WTC11 (cell line): ENCODE results near the gene MVK. TPM values are rescaled to one million over a fixed set of nuclear protein-coding genes. Genes with fewer than 3 reads are reported as not detected.

ENCODE experiments used
- ATAC-seq: fragments of 200-7000 bp; cut with Tn5 transposase; 2 replicates; pipeline ENCODE4 v1.10.0; 2021; ENCODE audit warnings: mild to moderate bottlenecking, moderate library complexity
- CTCF ChIA-PET: fragments of 300-600 bp; sonication (Branson Sonifier 250); formaldehyde crosslinking; loops from one replicate; lab custom pipeline; 2021; ENCODE audit warnings: antibody characterized with exemption; lab: Charles Lee
- POLR2A ChIA-PET: fragments of 350-600 bp; sonication (Branson Sonifier 250); formaldehyde crosslinking; loops from one replicate; lab custom pipeline; 2021; ENCODE audit warnings: antibody characterized with exemption; lab: Charles Lee
- DNase-seq: peaks from one replicate; pipeline ENCODE4 v3.0.0; 2021; ENCODE audit warnings: low spot score
- H3K27ac Mint-ChIP-seq: 2 replicates; pipeline ENCODE4 v1.8.0; 2021; ENCODE audit warnings: mixed read lengths
- H3K27me3 Mint-ChIP-seq: 2 replicates; pipeline ENCODE4 v1.8.0; 2021; ENCODE audit warnings: low read depth, mild to moderate bottlenecking, moderate library complexity, mixed read lengths
- H3K36me3 Mint-ChIP-seq: 2 replicates; pipeline ENCODE4 v1.8.0; 2021; ENCODE audit warnings: mixed read lengths
- H3K4me1 Mint-ChIP-seq: 2 replicates; pipeline ENCODE4 v1.8.0; 2022; ENCODE audit warnings: mixed read lengths
- H3K4me3 Mint-ChIP-seq: 2 replicates; pipeline ENCODE4 v1.8.0; 2021; ENCODE audit warnings: mild to moderate bottlenecking, moderate library complexity, mixed read lengths
- H3K9me3 Mint-ChIP-seq: 2 replicates; pipeline ENCODE4 v1.8.0; 2021; ENCODE audit warnings: mixed read lengths
- CREB1 ChIP-seq: sonication (generic); formaldehyde crosslinking; IDR thresholded peaks from 2 replicates; pipeline ENCODE4 v1.8.0; 2023; ENCODE audit warnings: mild to moderate bottlenecking, missing genetic modification reagents
- ELF4 ChIP-seq: sonication (generic); formaldehyde crosslinking; IDR thresholded peaks from 2 replicates; pipeline ENCODE4 v1.8.1; 2022; ENCODE audit warnings: low read depth, mild to moderate bottlenecking, moderate library complexity, missing genetic modification reagents
- FOXP1 ChIP-seq: sonication (generic); formaldehyde crosslinking; IDR thresholded peaks from 2 replicates; pipeline ENCODE4 v1.8.0; 2022; ENCODE audit warnings: missing genetic modification reagents, mild to moderate bottlenecking, moderate library complexity, borderline replicate concordance
- JAZF1 ChIP-seq: fragments of 250-450 bp; sonication (Bioruptor Pico); IDR thresholded peaks from 2 replicates; pipeline ENCODE4 v1.9.0; 2021; ENCODE audit warnings: moderate library complexity, mild to moderate bottlenecking, inconsistent platforms
- JUN ChIP-seq: sonication (generic); formaldehyde crosslinking; IDR thresholded peaks from 2 replicates; pipeline ENCODE4 v1.8.0; 2023; ENCODE audit warnings: mild to moderate bottlenecking, missing genetic modification reagents
- KAT7 ChIP-seq: sonication (generic); formaldehyde crosslinking; IDR thresholded peaks from 2 replicates; pipeline ENCODE4 v1.8.1; 2023; ENCODE audit warnings: missing genetic modification reagents, mild to moderate bottlenecking, borderline replicate concordance
- PRRX2 ChIP-seq: fragments of 250-450 bp; sonication (Bioruptor Pico); IDR thresholded peaks from 2 replicates; pipeline ENCODE4 v1.8.0; 2021; ENCODE audit warnings: mild to moderate bottlenecking
- TEAD4 ChIP-seq: sonication (generic); formaldehyde crosslinking; IDR thresholded peaks from 2 replicates; pipeline ENCODE4 v1.8.0; 2022; ENCODE audit warnings: mild to moderate bottlenecking, missing genetic modification reagents
- ZBTB21 ChIP-seq: sonication (generic); formaldehyde crosslinking; IDR thresholded peaks from 2 replicates; pipeline ENCODE4 v1.8.1; 2023; ENCODE audit warnings: mild to moderate bottlenecking, missing genetic modification reagents, borderline replicate concordance
- ZNF317 ChIP-seq: sonication (generic); formaldehyde crosslinking; IDR thresholded peaks from 2 replicates; pipeline ENCODE4 v1.8.1; 2023; ENCODE audit warnings: low read depth, mild to moderate bottlenecking, moderate library complexity, missing genetic modification reagents, borderline replicate concordance
- ZNF423 ChIP-seq: fragments of 250-450 bp; sonication (Bioruptor Pico); IDR thresholded peaks from 2 replicates; pipeline ENCODE4 v2.1.2; 2022; ENCODE audit warnings: mild to moderate bottlenecking, moderate library complexity
- total RNA-seq: library from RNA; stranded (reverse); gene quantifications from 3 replicates; pipeline ENCODE4 v1.2.3, GENCODE V29; 2021
- TF ChIP-seq, protein P1 (sequence below): sonication (generic); formaldehyde crosslinking; IDR thresholded peaks from 2 replicates; pipeline ENCODE4 v1.8.0; 2023; ENCODE audit warnings: missing genetic modification reagents
- TF ChIP-seq, protein P2 (sequence below): sonication (generic); formaldehyde crosslinking; conservative IDR thresholded peaks from 2 replicates; pipeline ENCODE4 v1.8.1; 2023; ENCODE audit warnings: mild to moderate bottlenecking, low read depth, missing genetic modification reagents, moderate library complexity
- TF ChIP-seq, protein P3 (sequence below): sonication (generic); formaldehyde crosslinking; IDR thresholded peaks from 2 replicates; pipeline ENCODE4 v1.8.1; 2022; ENCODE audit warnings: low read depth, missing genetic modification reagents, borderline replicate concordance
- TF ChIP-seq, protein P4 (sequence below): fragments of 250-450 bp; sonication (Bioruptor Pico); IDR thresholded peaks from 2 replicates; pipeline ENCODE4 v1.9.0; 2021; ENCODE audit warnings: mild to moderate bottlenecking
- TF ChIP-seq, protein P5 (sequence below): fragments of 250-450 bp; sonication (Bioruptor Pico); IDR thresholded peaks from 2 replicates; pipeline ENCODE4 v1.9.0; 2021; ENCODE audit warnings: mild to moderate bottlenecking
- TF ChIP-seq, protein P6 (sequence below): fragments of 250-450 bp; sonication (Bioruptor Pico); conservative IDR thresholded peaks from 2 replicates; pipeline ENCODE4 v1.9.0; 2021; ENCODE audit warnings: mild to moderate bottlenecking
- TF ChIP-seq, protein P7 (sequence below): fragments of 200-600 bp; IDR thresholded peaks from 2 replicates; pipeline ENCODE4 v1.8.0; 2022; ENCODE audit warnings: antibody characterized with exemption

MVK gene
- total RNA-seq, 1 experiment from 2014 or later: 13.2 TPM

DNA sequence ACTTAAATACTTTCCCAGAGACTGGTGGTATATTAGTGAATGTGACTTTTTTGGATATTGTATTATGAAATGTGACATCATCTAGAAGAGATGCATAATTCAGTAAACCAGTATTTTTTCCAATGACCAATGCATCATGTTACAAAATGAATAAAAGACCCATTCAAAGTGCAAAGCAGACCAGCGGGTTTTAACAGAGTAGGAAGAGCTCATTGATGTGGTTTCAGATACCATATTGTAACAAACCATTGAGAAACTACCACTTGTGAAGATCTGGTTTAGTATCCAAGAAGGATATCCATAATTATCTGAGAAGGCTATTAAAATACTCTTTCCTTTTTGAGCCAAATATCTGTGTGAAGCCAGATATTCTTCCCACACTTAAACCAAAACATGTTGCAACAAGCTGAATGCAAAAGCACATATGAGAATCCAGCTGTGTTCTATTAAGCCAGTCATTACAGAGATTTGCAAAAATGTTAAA is 47.7 kb downstream of the MVK start:
- no peaks in the 10 kb centered on the region; the same call in 1 of the 2 replicates for H3K27me3 Mint-ChIP-seq
- POLR2A ChIA-PET: no interaction called here
- CTCF ChIA-PET: interaction anchor here (1.2 to 1.3 kb wide), 2 partner anchors 24 to 193 kb away, joined by 4 to 6 read pairs; no protein-coding TSS in a partner anchor
- TF ChIP-seq ZNF317 (no peak), CREB1 (CRISPR knock-in tag) (no peak), FOXP1 (no peak), PRRX2 (CRISPR knock-in tag) (no peak), JUN (CRISPR knock-in tag) (no peak), TEAD4 (no peak), KAT7 (CRISPR knock-in tag) (no peak), ELF4 (CRISPR knock-in tag) (no peak), ZNF423 (CRISPR knock-in tag) (no peak), JAZF1 (CRISPR knock-in tag) (no peak)
- TF ChIP-seq, protein P1, sequence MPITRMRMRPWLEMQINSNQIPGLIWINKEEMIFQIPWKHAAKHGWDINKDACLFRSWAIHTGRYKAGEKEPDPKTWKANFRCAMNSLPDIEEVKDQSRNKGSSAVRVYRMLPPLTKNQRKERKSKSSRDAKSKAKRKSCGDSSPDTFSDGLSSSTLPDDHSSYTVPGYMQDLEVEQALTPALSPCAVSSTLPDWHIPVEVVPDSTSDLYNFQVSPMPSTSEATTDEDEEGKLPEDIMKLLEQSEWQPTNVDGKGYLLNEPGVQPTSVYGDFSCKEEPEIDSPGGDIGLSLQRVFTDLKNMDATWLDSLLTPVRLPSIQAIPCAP: no peak
- TF ChIP-seq, protein P2, sequence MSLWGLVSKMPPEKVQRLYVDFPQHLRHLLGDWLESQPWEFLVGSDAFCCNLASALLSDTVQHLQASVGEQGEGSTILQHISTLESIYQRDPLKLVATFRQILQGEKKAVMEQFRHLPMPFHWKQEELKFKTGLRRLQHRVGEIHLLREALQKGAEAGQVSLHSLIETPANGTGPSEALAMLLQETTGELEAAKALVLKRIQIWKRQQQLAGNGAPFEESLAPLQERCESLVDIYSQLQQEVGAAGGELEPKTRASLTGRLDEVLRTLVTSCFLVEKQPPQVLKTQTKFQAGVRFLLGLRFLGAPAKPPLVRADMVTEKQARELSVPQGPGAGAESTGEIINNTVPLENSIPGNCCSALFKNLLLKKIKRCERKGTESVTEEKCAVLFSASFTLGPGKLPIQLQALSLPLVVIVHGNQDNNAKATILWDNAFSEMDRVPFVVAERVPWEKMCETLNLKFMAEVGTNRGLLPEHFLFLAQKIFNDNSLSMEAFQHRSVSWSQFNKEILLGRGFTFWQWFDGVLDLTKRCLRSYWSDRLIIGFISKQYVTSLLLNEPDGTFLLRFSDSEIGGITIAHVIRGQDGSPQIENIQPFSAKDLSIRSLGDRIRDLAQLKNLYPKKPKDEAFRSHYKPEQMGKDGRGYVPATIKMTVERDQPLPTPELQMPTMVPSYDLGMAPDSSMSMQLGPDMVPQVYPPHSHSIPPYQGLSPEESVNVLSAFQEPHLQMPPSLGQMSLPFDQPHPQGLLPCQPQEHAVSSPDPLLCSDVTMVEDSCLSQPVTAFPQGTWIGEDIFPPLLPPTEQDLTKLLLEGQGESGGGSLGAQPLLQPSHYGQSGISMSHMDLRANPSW (CRISPR knock-in tag): no peak
- TF ChIP-seq, protein P3, sequence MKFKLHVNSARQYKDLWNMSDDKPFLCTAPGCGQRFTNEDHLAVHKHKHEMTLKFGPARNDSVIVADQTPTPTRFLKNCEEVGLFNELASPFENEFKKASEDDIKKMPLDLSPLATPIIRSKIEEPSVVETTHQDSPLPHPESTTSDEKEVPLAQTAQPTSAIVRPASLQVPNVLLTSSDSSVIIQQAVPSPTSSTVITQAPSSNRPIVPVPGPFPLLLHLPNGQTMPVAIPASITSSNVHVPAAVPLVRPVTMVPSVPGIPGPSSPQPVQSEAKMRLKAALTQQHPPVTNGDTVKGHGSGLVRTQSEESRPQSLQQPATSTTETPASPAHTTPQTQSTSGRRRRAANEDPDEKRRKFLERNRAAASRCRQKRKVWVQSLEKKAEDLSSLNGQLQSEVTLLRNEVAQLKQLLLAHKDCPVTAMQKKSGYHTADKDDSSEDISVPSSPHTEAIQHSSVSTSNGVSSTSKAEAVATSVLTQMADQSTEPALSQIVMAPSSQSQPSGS: no peak
- no peak for DNase-seq
- H3K4me3 Mint-ChIP-seq: no peak overlapping the region
- H3K4me1 Mint-ChIP-seq: peaks cover 7% of the 10 kb centered on the region
- no peaks in the 10 kb centered on the region for H3K9me3 Mint-ChIP-seq
- ATAC-seq: no peak
- H3K27ac Mint-ChIP-seq: no peak overlapping the region
- no peaks in the 10 kb centered on the region for H3K36me3 Mint-ChIP-seq

DNA sequence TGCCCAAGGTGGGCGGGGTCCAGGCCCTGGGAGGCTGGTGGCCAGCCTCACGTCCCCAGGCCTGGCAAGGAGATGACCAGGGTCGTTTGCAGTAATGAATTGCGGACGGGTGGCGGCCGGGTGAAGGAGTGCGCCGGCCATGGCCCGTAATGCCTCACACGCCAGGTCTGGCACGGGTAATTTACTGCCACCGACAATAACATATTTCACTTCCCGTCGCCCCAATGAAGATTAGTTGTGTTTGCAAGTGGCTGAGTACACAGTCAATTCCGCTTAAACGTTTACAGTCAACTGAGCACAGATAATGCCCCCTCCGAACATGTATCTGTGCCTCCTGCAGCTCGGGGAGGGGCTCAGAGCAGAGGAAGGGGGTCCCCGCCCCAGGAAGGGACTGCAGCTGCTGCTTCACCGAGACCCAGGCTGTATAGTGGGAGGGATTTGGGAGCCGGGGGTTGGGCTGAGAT is 48.3 kb downstream of the MVK start:
- H3K27ac Mint-ChIP-seq: no peak overlapping the region
- H3K36me3 Mint-ChIP-seq: no peaks in the 10 kb centered on the region
- ATAC-seq (peak; percentile 68), DNase-seq (no peak)
- H3K9me3 Mint-ChIP-seq: no peaks in the 10 kb centered on the region
- peaks cover 7% of the 10 kb centered on the region for H3K4me1 Mint-ChIP-seq
- ChIA-PET POLR2A (no interaction called here), CTCF (interaction anchor here (0.6 to 1.5 kb wide), 5 partner anchors 24 to 223 kb away, joined by 3 to 6 read pairs (median 4); no protein-coding TSS in a partner anchor)
- no peak for TF ChIP-seq ZBTB21 (CRISPR knock-in tag)
- TF ChIP-seq, protein P3: no peak
- TF ChIP-seq, protein P4, sequence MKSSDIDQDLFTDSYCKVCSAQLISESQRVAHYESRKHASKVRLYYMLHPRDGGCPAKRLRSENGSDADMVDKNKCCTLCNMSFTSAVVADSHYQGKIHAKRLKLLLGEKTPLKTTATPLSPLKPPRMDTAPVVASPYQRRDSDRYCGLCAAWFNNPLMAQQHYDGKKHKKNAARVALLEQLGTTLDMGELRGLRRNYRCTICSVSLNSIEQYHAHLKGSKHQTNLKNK (CRISPR knock-in tag): no peak
- TF ChIP-seq, protein P5, sequence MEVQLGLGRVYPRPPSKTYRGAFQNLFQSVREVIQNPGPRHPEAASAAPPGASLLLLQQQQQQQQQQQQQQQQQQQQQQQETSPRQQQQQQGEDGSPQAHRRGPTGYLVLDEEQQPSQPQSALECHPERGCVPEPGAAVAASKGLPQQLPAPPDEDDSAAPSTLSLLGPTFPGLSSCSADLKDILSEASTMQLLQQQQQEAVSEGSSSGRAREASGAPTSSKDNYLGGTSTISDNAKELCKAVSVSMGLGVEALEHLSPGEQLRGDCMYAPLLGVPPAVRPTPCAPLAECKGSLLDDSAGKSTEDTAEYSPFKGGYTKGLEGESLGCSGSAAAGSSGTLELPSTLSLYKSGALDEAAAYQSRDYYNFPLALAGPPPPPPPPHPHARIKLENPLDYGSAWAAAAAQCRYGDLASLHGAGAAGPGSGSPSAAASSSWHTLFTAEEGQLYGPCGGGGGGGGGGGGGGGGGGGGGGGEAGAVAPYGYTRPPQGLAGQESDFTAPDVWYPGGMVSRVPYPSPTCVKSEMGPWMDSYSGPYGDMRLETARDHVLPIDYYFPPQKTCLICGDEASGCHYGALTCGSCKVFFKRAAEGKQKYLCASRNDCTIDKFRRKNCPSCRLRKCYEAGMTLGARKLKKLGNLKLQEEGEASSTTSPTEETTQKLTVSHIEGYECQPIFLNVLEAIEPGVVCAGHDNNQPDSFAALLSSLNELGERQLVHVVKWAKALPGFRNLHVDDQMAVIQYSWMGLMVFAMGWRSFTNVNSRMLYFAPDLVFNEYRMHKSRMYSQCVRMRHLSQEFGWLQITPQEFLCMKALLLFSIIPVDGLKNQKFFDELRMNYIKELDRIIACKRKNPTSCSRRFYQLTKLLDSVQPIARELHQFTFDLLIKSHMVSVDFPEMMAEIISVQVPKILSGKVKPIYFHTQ (CRISPR knock-in tag): no peak
- TF ChIP-seq, protein P6, sequence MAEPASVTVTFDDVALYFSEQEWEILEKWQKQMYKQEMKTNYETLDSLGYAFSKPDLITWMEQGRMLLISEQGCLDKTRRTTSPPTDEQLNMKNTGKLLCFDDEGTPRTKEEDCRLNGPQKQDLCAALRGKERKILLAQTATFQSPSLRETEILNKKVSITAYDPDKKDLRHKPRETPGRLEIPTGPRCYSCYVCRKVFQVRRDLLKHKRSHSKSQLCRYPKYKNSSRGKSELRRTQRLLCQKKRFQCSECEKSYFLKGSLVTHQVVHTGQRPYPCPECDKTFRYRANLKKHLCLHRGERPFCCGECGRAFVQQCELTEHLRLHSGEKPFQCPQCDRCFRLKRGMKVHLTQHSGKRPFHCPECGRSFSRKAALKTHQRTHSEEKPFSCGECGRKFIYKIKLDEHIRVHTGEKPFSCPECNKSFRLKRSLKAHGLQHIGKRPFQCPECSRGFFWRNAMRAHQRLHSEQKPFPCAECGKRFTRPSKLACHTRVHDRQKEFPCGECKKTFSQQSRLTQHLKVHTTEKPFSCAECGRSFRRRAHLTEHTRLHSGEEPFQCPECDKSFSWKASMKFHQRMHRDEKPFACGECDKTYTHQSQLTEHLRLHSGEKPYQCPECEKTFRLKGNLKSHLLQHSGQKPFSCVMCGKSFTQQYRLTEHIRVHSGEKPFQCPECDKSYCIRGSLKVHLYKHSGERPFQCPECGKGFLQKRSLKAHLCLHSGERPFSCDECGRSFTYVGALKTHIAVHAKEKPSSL: no peak
- TF ChIP-seq, protein P7, sequence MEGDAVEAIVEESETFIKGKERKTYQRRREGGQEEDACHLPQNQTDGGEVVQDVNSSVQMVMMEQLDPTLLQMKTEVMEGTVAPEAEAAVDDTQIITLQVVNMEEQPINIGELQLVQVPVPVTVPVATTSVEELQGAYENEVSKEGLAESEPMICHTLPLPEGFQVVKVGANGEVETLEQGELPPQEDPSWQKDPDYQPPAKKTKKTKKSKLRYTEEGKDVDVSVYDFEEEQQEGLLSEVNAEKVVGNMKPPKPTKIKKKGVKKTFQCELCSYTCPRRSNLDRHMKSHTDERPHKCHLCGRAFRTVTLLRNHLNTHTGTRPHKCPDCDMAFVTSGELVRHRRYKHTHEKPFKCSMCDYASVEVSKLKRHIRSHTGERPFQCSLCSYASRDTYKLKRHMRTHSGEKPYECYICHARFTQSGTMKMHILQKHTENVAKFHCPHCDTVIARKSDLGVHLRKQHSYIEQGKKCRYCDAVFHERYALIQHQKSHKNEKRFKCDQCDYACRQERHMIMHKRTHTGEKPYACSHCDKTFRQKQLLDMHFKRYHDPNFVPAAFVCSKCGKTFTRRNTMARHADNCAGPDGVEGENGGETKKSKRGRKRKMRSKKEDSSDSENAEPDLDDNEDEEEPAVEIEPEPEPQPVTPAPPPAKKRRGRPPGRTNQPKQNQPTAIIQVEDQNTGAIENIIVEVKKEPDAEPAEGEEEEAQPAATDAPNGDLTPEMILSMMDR: no peak
- no peak overlapping the region for H3K4me3 Mint-ChIP-seq
- H3K27me3 Mint-ChIP-seq: no peaks in the 10 kb centered on the region; the same call in 1 of the 2 replicates
